Ishikawa (cell line): ENCODE results near the gene TOP1.

ENCODE experiments used
- CEBPB ChIP-seq: IDR thresholded peaks from 2 replicates; pipeline ENCODE4 v1.6.1; 2012
- CREB1 ChIP-seq: IDR thresholded peaks from 2 replicates; pipeline ENCODE4 v1.6.1; 2012; ENCODE audit warnings: low read depth
- EGR1 ChIP-seq: IDR thresholded peaks from 2 replicates; pipeline ENCODE4 v1.6.1; 2012
- EP300 ChIP-seq: IDR thresholded peaks from 2 replicates; pipeline ENCODE4 v1.6.1; 2012; ENCODE audit warnings: borderline replicate concordance
- FOXM1 ChIP-seq: IDR thresholded peaks from 2 replicates; pipeline ENCODE4 v1.6.1; 2012; ENCODE audit warnings: low read depth, borderline replicate concordance
- NFIC ChIP-seq: IDR thresholded peaks from 2 replicates; pipeline ENCODE4 v1.6.1; 2012
- RAD21 ChIP-seq: IDR thresholded peaks from 2 replicates; pipeline ENCODE4 v1.6.1; 2012; ENCODE audit warnings: low read depth
- TAF1 ChIP-seq: IDR thresholded peaks from 2 replicates; pipeline ENCODE4 v1.6.1; 2012; ENCODE audit warnings: low read depth, mild to moderate bottlenecking
- TCF12 ChIP-seq: IDR thresholded peaks from 2 replicates; pipeline ENCODE4 v1.6.1; 2012; ENCODE audit warnings: low read depth
- TEAD4 ChIP-seq: IDR thresholded peaks from 2 replicates; pipeline ENCODE4 v1.6.1; 2012
- USF1 ChIP-seq: IDR thresholded peaks from 2 replicates; pipeline ENCODE4 v1.6.1; 2012
- YY1 ChIP-seq: IDR thresholded peaks from 2 replicates; pipeline ENCODE4 v1.6.1; 2012; ENCODE audit warnings: low read depth
- ZBTB7A ChIP-seq: IDR thresholded peaks from 2 replicates; pipeline ENCODE4 v1.6.1; 2012; ENCODE audit warnings: low read depth
- TF ChIP-seq, protein P1 (sequence below): IDR thresholded peaks from 2 replicates; pipeline ENCODE4 v1.6.1; 2012; ENCODE audit warnings: low read depth, mild to moderate bottlenecking
- TF ChIP-seq, protein P2 (sequence below): IDR thresholded peaks from 2 replicates; pipeline ENCODE4 v1.6.1; 2012

TOP1 gene

DNA sequence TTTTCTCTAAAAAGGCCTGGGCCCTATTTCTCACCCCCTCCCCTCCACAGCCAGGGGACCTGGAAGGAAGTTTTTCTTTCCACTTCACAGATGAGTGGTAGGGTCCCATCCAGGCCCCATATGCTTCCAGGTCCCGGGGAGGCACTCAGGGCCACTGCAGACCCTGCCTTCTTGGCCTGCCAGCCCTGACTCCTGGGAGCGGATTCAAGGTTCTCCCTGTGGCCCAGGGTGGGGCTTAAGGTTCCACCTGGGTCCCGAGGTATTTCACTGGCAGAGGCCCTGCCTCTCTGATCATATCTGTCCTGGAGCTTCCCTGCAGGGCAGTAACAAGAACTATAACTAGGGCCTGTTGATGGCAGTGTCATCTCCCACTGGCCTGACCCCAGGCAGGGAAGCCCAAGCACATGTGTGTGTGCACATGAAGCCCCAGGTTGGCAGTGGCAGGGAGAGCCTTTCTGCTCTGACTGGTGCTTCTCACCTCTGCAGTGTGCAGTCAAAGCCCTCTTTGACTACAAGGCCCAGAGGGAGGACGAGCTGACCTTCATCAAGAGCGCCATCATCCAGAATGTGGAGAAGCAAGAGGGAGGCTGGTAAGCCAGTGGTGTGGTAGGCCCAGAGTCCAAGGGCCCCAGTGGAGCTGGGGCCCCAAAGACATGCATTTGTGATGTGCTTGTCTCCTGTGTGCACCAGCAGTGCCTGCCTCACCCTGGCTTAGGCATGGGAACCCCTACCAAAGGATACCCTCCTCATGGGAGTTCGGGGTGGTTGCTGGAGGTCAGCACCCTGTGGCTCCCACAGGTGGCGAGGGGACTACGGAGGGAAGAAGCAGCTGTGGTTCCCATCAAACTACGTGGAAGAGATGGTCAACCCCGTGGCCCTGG is 139.9 kb downstream of the TOP1 start:
- TF ChIP-seq CEBPB (no peak), YY1 (no peak), ZBTB7A (no peak), USF1 (no peak), FOXM1 (no peak), TAF1 (no peak), RAD21 (no peak), TCF12 (no peak), NFIC (no peak), EGR1 (no peak), EP300 (no peak), CREB1 (no peak), TEAD4 (no peak)
- TF ChIP-seq, protein P1, sequence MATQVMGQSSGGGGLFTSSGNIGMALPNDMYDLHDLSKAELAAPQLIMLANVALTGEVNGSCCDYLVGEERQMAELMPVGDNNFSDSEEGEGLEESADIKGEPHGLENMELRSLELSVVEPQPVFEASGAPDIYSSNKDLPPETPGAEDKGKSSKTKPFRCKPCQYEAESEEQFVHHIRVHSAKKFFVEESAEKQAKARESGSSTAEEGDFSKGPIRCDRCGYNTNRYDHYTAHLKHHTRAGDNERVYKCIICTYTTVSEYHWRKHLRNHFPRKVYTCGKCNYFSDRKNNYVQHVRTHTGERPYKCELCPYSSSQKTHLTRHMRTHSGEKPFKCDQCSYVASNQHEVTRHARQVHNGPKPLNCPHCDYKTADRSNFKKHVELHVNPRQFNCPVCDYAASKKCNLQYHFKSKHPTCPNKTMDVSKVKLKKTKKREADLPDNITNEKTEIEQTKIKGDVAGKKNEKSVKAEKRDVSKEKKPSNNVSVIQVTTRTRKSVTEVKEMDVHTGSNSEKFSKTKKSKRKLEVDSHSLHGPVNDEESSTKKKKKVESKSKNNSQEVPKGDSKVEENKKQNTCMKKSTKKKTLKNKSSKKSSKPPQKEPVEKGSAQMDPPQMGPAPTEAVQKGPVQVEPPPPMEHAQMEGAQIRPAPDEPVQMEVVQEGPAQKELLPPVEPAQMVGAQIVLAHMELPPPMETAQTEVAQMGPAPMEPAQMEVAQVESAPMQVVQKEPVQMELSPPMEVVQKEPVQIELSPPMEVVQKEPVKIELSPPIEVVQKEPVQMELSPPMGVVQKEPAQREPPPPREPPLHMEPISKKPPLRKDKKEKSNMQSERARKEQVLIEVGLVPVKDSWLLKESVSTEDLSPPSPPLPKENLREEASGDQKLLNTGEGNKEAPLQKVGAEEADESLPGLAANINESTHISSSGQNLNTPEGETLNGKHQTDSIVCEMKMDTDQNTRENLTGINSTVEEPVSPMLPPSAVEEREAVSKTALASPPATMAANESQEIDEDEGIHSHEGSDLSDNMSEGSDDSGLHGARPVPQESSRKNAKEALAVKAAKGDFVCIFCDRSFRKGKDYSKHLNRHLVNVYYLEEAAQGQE: no peak
- TF ChIP-seq, protein P2, sequence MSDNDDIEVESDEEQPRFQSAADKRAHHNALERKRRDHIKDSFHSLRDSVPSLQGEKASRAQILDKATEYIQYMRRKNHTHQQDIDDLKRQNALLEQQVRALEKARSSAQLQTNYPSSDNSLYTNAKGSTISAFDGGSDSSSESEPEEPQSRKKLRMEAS: no peak

DNA sequence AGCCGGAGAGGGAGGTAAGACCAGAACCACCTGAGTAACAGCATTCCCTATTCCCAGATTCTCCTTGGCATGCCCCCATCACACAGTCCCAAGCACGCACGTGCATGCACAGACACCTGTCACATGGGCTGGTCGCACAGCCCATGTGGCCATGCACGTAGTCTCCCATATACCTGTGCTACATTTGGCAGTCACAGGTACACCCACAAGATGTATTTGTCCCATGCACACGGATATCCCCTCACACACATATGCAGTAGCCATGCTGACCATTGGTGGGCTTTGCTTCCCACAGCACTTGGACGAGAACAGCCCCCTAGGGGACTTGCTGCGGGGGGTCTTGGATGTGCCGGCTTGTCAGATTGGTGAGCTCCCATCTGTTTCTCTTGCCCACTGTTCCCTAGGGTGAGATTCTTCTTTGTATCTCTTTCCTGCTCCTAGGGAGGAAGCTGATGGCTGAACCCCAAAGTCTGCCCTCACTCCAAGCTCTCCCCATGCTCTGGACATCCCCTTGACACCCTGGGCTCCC is 140.6 kb downstream of the TOP1 start:
- TF ChIP-seq CEBPB (no peak), EGR1 (no peak), CREB1 (no peak), FOXM1 (no peak), RAD21 (no peak), NFIC (no peak), TAF1 (no peak)
- TF ChIP-seq, protein P1: no peak
- TF ChIP-seq, protein P2: no peak

DNA sequence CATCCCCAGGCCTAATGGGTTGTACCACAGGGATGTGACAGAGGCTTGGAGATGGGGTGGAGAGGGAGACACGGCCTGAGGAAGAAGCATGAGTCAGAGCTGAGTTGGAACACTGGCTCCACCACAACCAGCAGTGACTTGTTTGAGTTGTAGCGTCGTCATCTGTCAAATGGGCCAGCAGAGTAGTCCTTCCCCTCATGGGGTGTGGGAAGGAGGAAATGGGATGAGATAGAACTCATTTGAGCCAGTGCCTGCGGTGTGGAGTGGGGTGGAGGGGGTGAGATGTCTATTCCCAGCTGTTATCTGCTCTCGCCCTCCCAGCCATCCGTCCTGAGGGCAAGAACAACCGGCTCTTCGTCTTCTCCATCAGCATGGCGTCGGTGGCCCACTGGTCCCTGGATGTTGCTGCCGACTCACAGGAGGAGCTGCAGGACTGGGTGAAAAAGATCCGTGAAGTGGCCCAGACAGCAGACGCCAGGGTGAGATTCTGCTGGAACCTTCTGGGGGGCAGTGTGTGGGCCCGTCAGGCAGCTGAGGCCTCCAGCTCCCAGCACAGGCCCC is 141.2 kb downstream of the TOP1 start:
- TF ChIP-seq FOXM1: no peak
- no peak for TF ChIP-seq YY1
- TF ChIP-seq RAD21: no peak
- TF ChIP-seq EGR1: no peak
- TF ChIP-seq, protein P2: no peak
- no peak for TF ChIP-seq CREB1
- TF ChIP-seq TCF12: no peak
- no peak for TF ChIP-seq TEAD4
- TF ChIP-seq CEBPB: no peak
- no peak for TF ChIP-seq TAF1
- no peak for TF ChIP-seq NFIC
- TF ChIP-seq EP300: no peak
- TF ChIP-seq ZBTB7A: no peak

DNA sequence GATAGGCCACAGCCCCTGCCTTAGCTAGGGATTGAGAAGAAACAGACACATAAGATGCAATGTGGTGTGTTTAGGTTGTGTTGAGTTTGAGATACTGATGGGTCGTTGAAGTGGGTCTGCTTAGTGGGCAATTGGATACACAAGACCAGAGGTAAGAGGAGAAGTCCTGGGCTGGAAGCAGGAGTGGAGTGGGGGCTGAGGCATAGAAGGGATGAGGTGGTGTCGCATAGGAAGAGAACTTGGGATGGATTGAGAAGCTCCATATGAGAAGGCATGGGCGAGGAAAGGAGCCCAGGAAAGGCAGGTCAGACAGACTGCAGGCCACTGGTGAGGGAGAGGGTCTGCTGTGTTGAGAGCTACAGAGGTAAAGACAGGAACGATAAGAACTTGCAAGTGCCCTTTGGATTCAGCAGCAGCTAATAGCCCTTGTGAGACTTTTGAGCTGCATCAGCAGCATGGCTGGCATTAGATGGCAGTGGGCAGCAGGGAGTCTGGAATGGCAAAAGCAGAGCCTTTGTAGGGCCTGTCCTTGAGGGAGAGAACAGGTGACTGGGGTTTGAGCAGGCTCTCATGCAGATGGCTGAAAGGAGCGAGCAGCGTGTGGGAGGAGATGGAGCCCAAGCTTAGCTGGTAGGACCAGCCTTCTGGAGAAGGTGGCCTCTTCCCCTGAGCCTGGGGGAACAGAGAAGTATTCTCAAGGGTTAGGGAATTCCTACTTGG is 141.9 kb downstream of the TOP1 start:
- TF ChIP-seq NFIC (no peak), TAF1 (no peak), FOXM1 (no peak), EP300 (no peak), RAD21 (no peak), EGR1 (no peak), CEBPB (no peak), USF1 (no peak), ZBTB7A (no peak), CREB1 (no peak), YY1 (no peak), TEAD4 (no peak)
- TF ChIP-seq, protein P2: no peak
- TF ChIP-seq, protein P1: no peak
